ENCODE results near the gene EDDM13.
A peak's percentile ranks its signal among the peaks of the same experiment; 100 is the strongest.
"Not testable (repeated sequence)": the region's sequence is repeated elsewhere in the genome, so short reads cannot be mapped to it uniquely, and the experiment has no call there.

The EDDM13 gene

GRCh38 chr19:56272161-56272798 is at the start of gene EDDM13:
TSS of gene EDDM13 (plus strand) at chr19:56272748. CDS start at chr19:56272835, 87 bp downstream.
- DNase-seq, result no peak

DNA sequence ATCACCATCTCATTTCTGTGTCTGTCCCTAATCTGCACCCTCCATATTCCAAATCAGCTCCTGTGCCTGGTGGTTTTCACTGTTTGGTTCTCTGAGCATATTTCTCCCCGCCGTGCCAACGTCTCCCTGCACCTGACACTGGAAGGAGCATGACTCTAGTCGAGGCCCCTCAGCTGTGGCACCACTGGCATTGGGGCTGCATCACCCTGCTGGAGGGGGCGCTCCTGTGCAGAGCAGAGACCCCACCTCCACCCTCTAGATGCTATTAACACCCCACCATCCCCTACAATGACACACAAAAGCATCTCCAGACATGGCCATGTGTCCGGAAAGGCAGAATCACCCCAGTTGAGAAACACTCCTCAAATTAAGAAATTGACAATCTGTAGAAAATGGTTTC is 49.6 kb upstream of the EDDM13 start:
- no peak for DNase-seq

GRCh38 chr19:56223481-56223880 is 49.1 kb upstream of the EDDM13 start:
- no peak for DNase-seq

DNA sequence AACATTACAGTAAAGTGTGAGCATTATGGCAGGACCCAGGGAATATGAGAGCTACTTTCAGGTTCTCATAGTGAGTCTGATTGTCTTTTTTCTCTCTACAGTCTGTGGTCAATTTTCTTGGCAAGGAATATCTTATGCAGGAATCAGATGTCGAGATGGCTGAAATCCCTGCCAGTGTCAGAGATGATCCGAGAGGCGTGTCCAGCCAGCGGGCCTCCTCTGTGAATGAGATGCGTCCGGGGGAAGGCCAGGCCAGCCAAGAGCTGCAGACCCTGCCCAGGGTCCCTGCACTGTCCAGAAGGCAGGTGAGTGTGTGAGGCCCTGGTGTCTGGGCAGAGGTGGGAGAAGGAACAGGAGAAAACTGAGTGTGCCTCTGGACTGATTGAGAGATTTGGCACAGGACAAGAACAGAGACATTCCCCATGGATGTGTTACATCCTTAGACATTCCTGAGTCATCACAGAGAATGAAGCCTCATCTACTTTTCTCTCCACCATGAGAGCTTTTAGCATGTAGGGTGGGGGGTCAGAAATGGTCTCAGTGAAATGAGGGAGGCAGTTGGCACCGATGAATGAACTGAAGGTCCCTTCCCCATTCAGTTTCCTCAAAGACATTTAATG is 27.3 kb upstream of the EDDM13 start:
- no peak for DNase-seq

DNA sequence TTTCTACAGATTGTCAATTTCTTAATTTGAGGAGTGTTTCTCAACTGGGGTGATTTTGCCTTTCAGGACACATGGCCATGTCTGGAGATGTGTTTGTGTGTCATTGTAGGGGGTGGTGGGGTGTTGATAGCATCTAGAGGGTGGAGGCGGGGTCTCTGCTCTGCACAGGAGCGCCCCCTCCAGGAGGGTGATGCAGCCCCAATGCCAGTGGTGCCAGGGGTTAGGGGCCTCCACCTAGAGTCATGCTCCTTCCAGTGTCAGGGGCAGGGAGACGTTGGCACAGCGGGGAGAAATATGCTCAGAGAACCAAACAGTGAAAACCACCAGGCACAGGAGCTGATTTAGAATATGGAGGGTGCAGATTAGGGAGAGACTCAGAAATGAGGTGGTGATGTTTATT is 26.8 kb upstream of the EDDM13 start:
- not testable (repeated sequence) for DNase-seq

DNA sequence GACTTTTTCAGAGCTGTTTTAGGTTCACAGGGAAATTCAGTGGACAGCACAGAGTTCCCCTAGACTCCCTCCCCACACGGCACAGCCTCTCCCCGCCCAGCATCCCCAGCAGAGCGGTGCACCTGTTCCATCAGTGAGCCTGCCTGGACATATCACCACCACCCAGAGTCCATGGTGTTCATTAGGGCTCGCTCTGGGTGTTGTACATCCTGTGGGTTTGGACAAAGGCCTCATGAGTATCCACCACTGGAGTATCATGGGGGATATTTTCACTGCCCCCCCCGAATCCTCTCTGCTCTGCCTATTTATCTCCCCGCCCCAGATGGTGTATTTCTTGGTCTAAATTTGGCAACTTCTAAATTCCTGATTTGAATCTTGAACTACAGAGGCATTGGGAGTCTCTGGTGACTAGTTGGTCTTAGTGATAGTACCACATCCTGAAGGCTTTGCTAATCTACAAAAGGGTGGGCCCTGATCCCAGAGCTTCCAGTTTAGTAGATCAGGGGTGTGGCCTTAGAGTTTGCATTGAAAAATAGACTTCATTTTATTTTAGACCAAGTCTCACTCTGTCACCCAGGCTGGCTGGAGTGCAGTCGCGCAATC is 23.7 kb upstream of the EDDM13 start:
- DNase-seq, result not testable (repeated sequence)

DNA sequence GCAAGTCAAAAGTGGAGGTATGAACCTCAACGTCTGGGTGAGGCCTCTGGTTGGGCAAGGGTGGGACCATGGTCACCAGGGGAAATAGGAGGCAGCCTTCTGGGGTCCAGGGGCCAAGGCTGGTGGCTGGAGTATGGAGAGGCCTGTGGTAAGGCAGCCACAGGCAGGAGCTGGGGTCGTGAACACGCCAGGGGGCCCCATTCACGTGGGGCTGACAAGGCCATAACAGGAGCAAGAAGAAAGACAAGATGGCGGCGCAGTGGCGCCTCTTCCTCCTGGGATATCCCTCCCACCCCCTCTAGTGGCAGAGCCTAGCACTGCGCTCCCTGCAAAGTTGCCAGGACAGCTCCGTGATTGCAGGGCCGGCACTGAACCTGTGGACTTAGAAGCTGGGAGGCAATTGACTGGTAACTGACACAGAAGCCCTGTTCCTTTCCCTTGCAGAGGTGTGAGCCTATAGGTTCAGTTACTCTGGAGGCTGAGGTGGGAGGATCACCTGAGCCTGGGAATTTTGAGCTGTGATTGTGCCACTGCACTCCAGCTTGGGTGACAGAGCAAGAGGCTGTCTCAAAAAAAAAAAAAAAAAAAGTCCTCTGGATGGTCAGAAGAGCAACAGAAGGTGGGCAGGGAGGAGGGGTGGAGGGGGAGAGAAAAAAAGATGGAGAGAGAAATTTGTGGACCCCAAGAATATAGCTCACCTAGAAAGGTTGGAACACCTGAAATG is 19.7 kb upstream of the EDDM13 start:
- peak; percentile 76 for DNase-seq

DNA sequence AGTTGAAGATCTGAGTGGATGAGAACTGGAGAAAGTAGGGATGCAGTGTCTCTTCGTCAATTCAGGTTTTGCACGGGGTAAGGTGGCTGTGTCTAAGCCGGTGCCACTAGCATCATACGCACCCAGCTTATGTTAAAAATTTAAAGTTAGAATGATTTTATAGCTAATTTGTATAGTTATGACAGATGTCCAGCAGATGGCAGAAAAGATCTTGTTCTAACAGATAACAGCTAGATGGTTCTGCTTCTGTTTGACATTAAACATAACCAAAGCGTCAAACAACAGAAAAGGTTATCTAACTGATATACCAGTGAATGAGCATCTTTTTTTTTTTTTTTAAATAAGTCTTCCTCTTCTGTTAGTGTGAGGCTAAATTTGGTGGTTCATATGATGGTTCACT is 18.8 kb upstream of the EDDM13 start:
- DNase-seq, result peak; percentile 38

DNA sequence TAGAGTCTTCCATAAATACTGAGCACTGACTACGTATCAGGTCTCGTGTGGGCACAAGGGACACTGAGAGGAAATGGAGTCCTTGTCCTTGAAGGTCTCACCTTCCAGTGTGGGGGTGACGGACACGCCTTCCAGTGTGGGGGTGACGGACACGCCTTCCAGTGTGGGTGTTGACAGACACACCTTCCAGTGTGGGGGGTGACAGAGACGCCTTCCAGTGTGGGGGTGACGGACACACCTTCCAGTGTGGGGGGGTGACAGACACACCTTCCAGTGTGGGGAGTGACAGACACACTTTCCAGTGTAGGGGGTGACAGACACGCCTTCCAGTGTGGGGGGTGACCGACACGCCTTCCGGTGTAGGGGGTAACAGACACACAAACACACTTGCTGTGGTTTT is 14.3 kb upstream of the EDDM13 start:
- DNase-seq, result no peak

- DNase-seq, result no peak
Observed at GRCh38 chr19:56261145-56261544, 11.4 kb upstream of the EDDM13 start.

DNA sequence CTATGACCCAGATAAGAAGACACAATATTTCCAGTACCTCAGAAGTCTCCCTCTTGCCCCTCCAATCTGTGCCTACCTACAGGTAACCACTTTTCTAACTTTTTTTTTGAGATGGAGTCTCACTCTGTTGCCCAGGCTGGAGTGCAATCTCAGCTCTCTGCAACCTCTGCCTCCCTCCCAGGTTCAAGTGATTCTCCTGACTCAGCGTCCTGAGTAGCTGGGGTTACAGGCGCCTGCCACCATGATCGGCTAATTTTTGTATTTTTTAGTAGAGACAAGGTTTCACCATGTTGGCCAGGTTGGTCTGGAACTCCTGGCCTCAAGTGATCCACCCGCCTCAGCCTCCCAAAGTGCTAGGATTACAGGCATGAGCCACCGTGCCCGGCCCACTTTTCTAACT is 10.6 kb upstream of the EDDM13 start:
- not testable (repeated sequence) for DNase-seq

GRCh38 chr19:56263319-56263718 is 9.2 kb upstream of the EDDM13 start:
- no peak for DNase-seq

DNA sequence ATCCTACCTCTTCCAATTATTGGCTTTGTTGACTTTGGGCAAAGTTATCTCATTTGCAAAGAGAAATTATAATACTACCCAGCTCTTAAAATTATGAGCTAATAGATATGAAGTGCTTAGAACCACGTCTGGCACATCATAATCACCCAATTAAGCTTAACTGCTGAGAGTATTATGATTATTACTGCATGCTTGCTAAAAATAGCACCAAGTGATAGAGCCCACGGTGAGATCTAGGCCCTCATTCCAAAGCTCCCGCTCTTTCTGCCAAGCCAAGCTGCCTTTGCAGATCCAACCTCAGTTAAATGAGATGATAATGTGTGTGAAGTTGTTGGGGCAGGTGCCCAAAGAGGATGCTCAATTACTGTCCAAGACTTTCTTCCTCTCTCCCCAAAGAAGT is 6.5 kb upstream of the EDDM13 start:
- no peak for DNase-seq

DNA sequence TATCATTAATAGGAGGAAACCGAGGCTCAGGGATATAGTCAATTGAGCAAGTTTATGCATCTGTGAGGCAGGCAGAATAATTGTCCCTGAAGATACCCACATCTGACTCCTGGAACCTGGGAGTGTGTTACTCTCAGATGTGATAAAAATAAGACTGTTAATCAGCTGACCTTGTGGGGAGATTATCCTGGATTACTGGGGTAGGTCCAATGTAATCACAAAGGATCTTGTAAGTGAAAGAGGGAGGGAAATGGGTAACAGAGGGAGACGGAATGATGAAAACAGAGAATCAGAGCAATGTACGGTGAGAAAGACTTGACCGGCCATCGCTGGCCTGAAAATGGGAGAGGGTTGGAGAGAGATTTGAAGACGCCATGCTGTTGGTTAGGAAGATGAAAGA is 3.2 kb upstream of the EDDM13 start:
- no peak for DNase-seq

DNA sequence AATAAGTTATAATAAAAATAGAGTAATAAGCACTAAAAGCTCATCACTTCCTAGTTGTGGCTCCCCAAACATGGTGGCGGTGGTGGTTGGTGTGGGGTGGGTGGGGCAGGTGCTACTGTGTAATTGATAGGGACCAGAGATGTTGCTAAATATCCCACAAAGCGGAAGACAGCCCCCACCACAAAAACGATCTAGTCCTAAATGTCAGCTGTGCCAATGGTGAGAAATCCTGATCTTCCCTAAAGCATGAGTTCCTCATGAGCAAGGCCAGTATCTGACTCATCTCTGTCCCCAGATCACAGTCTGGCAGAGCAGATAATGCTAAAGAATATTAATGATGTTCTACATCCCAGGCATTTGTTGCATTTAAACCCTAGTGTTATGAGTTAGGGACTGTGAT is 1.9 kb upstream of the EDDM13 start:
- no peak for DNase-seq

DNA sequence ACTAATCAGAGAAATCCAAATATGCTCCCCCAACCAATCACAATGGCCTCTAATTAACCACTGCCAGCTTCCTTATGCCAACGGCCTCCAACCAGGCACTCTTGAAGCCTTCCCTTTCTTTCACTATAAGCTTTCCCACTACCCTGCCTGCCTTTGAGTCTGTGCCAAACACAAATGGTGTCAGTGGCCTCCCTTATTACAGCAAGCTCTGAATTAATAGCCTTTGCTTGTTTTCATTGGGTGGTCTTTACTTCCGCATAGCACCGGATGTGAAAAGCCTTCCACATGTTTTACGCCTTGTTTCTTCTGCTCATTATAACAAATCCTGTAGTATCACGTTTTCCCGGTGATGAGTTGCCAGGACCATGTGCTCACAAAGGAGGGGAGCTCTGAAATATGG is 1.4 kb upstream of the EDDM13 start:
- no peak for DNase-seq

GRCh38 chr19:56273563-56274117 is 1.1 kb downstream of the EDDM13 start:
- DNase-seq, result no peak

DNA sequence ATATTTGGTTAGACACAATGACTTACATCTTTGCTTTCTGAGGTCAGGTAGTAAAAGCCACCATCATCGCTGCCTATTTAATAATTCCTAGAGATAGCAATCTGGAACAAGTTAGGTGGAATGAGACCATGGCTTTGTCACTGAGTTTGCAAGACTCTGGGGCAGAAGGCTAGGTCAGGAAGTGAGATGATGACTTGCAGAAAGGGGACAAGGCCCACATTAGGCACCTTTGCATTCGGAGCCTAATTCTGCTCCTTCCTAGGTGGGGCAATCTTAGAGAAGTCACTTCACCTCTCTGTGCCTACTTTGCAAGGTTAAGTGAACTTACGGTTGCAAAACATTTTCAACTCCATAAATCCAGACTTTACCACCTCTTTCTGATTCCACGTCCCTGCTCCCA is 10.3 kb downstream of the EDDM13 start:
- no peak for DNase-seq

- no peak for DNase-seq
Observed at GRCh38 chr19:56284746-56285145, 12.2 kb downstream of the EDDM13 start.

DNA sequence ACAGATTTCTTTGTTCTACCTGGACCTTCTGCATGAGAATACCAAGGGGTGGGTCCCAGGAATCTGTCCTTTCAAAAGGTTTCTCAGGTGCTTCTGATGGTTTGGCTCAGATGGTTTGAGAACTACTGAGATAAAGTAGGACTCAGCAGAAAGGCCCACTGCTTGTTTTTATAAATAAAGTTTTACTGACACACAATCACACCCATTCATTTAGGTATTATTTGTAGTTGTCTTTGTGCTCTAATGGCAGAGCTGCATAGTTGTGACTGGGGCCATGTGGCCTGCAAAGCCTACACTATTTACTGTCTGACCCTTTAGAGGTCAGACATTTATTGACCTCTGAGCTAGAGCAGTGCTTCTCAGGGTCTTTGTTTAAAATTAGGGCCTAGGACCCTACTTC is 17.6 kb downstream of the EDDM13 start:
- DNase-seq, result no peak

DNA sequence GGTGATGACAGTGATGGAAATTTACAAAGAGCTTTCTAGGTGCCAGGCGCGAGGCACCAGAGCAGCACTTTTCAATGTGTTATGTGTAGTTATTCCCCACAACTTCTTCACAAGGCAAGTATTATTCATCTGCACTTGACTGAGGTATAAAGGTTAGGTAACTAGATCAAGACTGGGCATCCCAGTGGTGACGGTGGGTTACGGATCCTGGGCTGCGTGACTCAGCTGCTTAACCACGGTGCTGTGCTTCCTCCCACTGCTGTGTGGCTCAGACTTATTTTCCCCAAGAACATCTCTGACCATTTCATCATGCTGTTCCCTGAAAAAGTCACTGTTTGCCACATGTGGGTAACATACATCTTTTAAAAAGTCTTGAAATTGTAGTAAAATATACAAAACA is 19.3 kb downstream of the EDDM13 start:
- no peak for DNase-seq

- no peak for DNase-seq
Observed at GRCh38 chr19:56294549-56294948, 22.0 kb downstream of the EDDM13 start.

Measured in NCI-H2171 (cell line).